ENCODE results near the gene PROK1.

The PROK1 gene

GRCh38 chr1:110488867-110489266 lies 37.9 kb downstream of the PROK1 start:
- TF ChIP-seq, protein P1, sequence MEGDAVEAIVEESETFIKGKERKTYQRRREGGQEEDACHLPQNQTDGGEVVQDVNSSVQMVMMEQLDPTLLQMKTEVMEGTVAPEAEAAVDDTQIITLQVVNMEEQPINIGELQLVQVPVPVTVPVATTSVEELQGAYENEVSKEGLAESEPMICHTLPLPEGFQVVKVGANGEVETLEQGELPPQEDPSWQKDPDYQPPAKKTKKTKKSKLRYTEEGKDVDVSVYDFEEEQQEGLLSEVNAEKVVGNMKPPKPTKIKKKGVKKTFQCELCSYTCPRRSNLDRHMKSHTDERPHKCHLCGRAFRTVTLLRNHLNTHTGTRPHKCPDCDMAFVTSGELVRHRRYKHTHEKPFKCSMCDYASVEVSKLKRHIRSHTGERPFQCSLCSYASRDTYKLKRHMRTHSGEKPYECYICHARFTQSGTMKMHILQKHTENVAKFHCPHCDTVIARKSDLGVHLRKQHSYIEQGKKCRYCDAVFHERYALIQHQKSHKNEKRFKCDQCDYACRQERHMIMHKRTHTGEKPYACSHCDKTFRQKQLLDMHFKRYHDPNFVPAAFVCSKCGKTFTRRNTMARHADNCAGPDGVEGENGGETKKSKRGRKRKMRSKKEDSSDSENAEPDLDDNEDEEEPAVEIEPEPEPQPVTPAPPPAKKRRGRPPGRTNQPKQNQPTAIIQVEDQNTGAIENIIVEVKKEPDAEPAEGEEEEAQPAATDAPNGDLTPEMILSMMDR (conservative IDR thresholded peaks at IDR 0.05; ENCODE audit: low read depth, low read length): no peak
- no peak for DNase-seq (ENCODE audit: low read depth)

DNA sequence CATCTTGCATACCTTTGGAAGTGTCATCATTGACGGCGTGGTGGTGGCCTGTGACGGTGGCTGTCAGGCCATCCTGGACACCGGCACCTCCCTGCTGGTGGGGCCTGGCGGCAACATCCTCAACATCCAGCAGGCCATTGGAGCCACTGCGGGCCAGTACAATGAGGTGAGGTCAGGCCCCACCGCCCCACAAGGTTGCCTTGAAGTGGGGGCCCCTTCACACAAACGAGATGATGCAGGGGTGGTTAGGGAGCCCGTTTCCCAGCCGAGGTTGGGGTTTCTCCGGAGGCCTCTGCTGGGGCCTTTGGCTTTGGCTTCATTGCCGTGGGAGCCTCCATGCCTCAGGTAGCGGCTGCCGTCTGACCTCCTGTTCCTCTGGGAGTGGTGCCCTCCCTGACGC lies 38.5 kb downstream of the PROK1 start:
- no peak overlapping the region for H3K4me3 ChIP-seq (ENCODE audit: low read length)
- TF ChIP-seq, protein P1 (conservative IDR thresholded peaks at IDR 0.05; ENCODE audit: low read depth, low read length): no peak
- no peak for DNase-seq (ENCODE audit: low read depth)

More at GRCh38 chr1:110488867-110489266, 37.9 kb downstream of the PROK1 start:
- no peak overlapping the region for H3K4me3 ChIP-seq (ENCODE audit: low read length)

DNA sequence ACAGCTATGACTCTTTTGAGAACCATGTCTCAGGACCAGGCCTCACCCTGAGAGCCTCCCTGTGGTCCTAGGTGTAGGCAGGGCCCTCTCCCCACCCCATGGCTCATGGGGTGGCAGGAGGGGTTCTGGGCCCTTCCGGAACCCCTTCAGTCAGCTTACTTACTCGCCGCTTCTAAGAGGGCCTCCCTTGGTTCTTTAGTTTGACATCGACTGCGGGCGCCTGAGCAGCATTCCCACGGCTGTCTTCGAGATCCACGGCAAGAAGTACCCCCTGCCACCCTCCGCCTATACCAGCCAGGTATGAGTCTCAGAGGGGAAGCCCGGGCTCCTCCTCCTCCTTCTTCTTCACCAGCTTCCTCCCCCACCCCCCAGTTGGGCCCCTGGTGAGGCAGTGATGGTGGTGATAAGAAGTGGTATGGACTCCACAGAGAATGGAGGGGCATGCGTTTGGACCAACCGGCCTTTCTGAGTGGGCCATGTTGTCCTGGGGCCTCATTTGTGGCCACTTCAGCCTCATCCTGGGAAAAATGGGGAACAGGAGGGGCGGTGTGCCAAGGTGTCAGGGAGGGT lies 39.1 kb downstream of the PROK1 start:
- TF ChIP-seq, protein P1 (conservative IDR thresholded peaks at IDR 0.05; ENCODE audit: low read depth, low read length): no peak
- DNase-seq (ENCODE audit: low read depth): no peak
- no peak overlapping the region for H3K4me3 ChIP-seq (ENCODE audit: low read length)

GRCh38 chr1:110490791-110491451 lies 40.0 kb downstream of the PROK1 start:
- H3K4me3 ChIP-seq (ENCODE audit: low read length): no peak overlapping the region
- no peak for DNase-seq (ENCODE audit: low read depth)
- TF ChIP-seq, protein P1 (conservative IDR thresholded peaks at IDR 0.05; ENCODE audit: low read depth, low read length): no peak

DNA sequence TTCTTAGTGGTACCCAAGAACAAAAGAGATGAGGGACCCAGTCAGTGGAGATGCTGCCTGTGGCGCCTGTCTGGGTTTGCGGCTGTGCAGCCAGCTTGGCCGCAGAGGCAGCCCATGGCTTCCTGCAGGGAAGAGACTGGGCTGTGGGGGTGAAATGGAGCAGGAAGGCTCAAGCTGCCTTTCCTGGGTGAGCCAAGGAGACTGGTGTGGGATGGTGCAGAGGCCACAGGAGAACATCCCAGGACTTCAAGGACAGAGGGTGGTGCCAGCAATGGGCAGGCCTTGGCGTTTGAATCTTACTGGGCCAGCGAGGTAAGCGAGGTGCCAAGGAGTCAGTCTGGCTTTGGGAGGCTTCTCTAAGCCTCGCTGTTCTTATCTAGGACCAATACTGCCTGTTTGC lies 41.6 kb downstream of the PROK1 start:
- no peak for DNase-seq (ENCODE audit: low read depth)
- TF ChIP-seq, protein P1 (conservative IDR thresholded peaks at IDR 0.05; ENCODE audit: low read depth, low read length): no peak
- no peak overlapping the region for H3K4me3 ChIP-seq (ENCODE audit: low read length)

DNA sequence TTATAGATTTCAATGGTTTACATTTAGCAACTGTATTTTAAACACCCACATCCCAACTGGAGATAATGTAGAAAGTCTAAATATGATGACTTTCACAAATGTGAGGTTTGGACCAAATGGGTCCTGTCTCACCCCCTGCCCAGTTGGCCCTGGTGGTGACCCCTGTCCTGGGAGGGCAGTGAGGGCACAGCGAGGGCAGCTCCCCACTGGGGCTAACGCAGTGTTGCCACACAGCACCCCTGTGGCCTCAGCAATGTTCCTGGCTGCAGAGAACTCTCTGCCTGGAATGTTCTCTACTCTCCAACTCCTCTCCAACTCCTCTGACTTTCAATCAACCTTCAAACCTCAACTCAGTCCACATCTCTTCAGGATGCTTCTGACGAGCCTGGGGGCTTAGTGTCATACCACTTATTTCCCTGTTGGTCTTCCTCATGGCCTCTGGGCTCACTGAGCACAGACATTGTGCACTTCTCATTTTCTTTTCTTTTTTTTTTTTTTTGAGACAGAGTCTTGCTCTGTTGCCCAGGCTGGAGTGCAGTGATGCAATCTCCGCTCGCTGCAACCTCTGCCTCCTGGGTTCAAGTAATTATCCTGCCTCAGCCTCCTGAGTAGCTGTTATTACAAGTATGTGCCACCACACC lies 42.2 kb downstream of the PROK1 start:
- TF ChIP-seq, protein P1 (conservative IDR thresholded peaks at IDR 0.05; ENCODE audit: low read depth, low read length): no peak
- DNase-seq (ENCODE audit: low read depth): no peak
- no peak overlapping the region for H3K4me3 ChIP-seq (ENCODE audit: low read length)

GRCh38 chr1:110494036-110494435 lies 43.1 kb downstream of the PROK1 start:
- TF ChIP-seq, protein P1 (conservative IDR thresholded peaks at IDR 0.05; ENCODE audit: low read depth, low read length): no peak
- no peak overlapping the region for H3K4me3 ChIP-seq (ENCODE audit: low read length)
- no peak for DNase-seq (ENCODE audit: low read depth)

Measured in retinal pigment epithelial cell (primary cell).